Fibroblast of skin of left quadriceps (primary cell): ENCODE measurements around the gene TDP1.
"Not testable (repeated sequence)": the region's sequence is repeated elsewhere in the genome, so short reads cannot be mapped to it uniquely, and the experiment has no call there.

Experiments
- DNase-seq, 2 experiments: peaks; one replicate each; pipeline ENCODE4 v3.0.0-alpha.2; 2013; ENCODE audit warnings: low read depth in 2 of 2

TDP1 gene

DNA sequence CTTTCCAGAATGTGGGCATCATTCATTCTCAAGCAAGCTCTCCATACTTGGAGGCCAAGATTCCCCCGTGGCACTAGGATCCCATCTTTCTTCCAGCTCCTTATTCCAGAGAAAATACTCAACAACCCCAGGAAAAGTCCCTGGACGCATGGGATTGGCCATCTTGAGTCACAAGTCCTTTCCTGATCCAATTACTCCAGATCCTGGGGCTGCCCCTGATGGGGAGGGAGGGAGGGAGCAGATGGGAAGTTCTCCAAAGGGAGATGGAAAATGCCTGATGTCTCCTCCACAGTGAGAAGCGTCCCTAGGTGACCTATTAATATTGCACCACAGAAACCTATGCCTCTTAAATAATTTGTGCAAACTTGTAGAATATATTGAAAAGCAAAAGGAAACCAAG is 93.7 kb downstream of the TDP1 start:
- DNase-seq: no peak

DNA sequence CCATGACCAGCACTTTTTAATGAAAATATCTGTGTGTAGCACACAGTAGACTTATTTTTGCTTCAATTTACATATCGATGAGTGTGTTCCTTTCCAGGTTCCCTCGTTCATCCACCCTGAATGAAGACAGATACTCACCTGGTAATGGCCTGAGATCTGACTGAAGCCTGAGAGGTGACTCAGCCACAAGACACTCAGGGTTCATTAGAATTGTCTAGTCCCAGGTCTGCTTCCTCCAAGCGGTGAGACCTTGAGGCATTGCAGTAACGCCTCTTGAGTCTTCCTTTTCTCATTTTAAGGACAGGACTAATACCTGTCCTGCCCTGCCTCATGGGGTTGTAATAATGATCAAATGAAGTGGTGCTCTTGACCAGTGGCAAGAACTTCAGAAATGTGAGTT is 94.5 kb downstream of the TDP1 start:
- no peak for DNase-seq

DNA sequence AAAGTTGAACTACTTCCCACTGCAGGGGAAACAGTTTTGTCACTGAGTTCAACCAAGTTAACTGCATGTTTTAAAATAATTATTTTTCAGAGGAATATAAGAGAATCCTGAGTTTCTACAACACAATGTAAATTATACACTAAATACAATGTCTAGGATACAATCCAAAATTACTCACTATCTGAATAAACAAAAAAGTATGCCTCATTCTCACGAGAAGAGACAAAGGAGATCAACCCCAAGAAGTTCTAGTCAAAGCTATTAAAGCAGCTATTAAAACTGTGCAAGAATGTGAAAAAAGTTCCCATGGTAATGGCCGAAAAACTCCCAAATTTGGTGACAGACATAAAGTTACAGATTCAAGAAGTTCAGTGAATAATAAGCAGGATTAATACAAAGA is 97.3 kb downstream of the TDP1 start:
- DNase-seq: no peak

DNA sequence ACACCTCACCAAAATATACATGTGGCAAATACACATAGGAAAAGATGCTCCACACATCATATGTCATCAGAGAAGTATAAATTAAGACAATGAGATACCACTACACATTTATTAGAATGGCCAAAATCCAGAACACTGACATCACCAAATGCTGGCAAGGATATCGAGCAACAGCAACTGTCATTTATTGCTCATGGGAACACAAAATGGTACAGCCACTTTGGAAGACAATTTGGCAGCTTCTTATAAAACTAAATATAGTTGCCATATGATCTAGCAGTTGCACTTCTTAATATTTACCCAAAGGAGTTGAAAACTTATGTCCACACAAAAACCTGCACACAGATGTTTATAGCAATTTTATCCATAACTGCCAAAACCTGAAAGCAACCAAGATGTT is 99.1 kb downstream of the TDP1 start:
- no peak for DNase-seq

DNA sequence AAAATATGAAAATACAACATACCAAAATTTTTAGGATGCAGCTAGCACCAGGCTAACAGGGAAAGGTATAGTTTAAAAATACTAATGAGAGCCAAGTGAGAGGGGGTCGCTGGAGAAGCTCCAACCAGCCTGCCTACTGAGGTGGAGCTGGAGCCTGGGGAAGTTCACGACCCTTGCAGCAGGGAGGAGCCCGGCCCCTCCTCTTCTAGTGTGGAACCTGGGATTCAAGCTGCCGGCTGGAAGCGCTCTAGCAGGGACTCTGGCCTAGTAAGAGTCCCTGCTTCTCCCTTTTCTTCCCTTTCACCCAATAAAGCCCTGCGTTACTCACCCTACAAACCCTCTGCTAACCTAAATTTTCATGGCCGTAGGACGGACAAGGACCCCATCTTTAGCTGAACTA is 101.1 kb downstream of the TDP1 start:
- no peak for DNase-seq

DNA sequence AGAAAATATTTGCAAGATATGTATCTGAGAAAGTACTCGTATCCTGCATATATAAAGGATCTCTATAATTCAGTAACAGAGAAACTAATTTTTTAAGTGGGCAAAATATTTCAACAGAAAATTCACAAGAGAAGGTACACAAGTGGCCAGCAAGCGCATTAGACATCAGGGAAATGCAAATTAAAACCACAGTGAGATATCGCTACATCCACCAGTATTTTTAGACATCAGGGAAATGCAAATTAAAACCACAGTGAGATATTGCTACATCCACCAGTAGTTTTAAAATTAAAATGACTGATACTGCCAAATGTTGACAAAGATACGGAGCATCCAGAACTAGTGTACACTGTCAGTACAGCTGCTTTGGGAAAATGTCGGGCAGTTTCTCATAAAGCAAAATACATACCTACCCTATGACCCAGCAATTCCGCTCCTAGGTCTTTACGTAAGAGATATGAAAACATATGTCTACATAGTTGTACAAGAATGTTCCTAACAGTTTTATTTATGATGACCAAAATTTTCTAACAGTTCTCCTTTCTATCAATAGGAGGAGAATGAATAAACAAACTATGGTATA is 103.2 kb downstream of the TDP1 start:
- no peak for DNase-seq

DNA sequence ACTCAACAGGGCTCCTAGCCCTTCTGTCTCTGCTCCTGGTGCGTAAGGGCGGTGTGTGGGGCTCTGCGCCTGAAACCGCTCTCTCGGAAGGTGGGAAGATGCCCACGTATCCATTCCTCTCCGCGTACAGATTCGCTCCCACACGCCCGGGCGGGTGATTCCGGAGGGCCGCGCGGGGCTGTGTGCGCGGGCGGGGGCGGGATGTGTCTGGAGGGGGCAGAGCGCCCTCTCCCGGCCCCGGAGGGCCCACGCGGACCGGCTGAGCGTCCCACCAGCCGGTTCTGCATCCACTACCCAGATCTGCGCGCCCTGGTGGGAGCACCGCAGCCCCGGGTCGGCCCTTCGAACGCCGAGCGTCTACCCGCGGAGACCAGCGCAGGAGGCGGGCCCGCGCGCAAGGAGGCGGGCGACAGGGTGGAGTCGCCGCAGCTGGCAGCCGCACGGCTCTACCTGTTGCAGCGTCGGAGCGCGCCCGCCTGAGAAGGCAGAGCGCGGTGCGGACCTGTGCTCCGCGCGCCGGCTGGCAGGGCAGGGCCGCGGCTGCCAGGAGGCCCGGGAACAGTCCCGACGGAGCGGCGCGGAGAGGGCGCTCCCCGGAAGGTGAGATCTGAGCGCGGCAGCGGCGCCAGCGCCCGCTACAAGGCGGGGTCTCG is 104.7 kb downstream of the TDP1 start:
- no peak for DNase-seq

DNA sequence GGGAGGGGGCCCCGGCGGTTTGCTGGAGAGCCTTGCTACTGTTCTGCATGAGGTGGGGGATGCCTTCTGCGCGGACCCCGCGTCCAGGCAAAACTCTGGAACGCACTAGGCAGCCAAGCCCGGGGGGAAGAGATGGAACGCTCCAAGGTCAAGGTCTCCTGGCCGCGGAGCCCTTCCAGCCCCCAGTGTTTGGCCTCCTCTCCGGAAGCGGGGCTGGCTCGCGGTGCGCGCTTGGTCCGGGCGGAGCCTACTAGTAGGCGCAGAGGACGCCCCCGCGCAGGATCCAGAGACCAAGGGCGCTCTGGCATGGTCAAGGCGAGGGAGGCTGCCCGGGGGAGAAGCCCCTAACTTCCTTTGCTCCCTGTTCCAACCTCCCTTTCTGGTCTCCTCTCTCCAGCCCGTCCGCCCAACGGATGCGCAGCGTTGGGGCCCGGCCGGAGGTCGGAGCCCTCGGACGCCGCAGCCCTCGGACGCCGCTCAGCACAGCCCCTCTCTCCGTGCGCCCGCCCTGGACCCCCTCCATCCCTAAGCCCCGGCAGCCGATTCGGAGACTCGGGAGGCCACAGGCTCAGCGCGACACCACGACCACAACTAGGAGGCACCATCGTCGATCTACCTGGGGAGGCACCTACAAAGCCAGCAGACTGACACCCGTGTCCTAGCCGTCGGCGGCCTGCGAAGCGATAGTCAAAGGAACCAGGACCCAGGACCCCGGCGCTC is 105.4 kb downstream of the TDP1 start:
- DNase-seq: no peak

DNA sequence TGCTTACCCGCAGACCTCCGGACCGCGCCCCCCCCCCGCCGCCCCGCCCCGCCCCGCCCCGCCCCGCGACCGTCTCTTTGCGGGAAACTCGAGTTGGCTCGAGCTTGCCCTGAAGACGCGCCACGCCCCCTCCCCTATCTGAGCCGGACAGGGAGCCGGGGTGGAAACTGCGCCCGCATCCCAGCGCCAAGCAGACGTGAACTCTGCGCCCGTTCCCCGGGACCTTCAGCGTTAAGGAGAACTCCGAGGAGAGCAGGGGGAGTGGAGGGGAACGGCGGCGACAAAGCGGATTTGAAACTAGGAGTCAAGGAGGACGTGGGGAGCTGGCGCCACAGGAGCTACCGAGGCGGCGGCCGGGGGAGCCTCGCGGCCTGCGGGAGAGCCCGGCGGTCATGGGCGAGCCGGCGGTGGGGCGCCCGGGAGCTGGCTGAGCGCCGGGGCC is 106.0 kb downstream of the TDP1 start, which contains the start of gene KCNK13:
Gene KCNK13, plus strand, starts transcription at position 310 of the 442 bp plus-strand sequence. CDS start 212 bp downstream, outside the sequence.
- DNase-seq: no peak

DNA sequence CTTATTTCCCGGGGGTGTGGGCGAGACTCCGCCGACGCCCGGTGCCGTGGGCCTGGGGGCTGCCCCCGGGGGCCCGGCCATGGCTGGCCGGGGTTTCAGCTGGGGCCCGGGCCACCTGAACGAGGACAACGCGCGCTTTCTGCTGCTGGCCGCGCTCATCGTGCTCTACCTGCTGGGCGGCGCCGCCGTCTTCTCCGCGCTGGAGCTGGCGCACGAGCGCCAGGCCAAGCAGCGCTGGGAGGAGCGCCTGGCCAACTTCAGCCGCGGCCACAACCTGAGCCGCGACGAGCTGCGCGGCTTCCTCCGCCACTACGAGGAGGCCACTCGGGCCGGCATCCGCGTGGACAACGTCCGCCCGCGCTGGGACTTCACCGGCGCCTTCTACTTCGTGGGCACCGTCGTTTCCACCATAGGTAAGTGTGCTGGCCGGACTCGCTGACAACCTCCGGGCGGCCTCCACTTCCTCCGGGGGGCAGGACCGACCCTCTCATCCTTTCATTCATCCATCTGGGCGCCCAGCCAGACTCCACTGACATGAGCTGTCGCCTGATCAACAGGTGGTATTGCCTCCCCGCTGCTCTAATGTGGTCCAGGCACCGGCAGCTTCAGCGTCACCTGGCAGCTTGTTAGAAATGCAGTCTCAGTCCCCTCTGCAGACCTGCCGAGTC is 106.5 kb downstream of the TDP1 start:
- no peak for DNase-seq

DNA sequence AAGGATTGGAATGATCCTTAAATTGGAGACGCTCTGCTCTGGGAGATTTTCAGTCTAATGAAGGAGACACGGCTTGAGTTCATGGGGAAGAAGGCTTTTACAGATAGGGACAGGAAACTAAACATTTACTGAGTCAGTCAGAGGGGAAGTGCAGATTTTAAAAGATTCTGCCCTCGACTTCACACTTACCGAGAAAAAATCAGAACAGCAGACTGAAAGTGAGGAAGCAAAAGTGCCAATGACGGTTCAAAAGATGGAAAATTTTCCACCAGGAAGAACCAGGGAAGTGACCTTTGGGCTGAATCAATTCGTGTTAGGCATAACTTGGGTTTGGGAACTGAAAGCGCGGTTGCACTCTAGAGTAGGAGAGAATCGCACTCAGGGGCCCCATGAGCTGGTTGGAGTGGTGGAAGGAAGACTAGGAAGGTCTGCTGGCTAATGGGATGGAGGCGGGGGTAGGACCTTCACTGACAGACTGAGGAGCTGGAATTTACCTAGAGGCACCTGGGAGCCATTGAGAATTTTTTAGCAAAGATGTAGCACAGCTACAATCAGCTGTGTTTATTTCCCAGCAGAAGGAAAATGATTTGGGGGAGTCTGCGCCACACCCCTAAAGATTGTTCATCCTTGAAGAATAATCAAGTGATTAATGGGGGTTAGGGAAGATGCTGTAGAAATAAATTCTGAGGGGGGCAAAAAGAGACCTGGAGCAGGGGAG is 107.3 kb downstream of the TDP1 start:
- no peak for DNase-seq

DNA sequence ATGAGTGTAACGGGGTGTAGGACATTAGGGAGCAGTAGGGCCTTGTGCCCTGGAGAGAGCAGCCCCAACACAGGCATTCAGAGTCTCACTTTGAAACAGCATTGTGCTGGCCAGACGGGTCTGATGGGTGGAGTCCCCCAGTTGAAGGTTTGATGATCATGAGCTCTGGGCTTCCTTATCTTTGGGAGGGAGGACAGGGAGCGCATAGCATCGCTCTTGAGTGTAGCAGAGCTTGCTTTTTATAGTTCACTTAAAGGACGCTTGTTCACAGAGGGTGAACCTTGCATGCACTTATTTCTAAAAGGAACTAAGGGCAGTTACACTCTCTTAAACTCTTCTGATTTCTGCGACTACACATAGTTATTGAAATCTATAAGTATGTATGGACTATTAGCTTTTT is 116.6 kb downstream of the TDP1 start:
- no peak for DNase-seq

DNA sequence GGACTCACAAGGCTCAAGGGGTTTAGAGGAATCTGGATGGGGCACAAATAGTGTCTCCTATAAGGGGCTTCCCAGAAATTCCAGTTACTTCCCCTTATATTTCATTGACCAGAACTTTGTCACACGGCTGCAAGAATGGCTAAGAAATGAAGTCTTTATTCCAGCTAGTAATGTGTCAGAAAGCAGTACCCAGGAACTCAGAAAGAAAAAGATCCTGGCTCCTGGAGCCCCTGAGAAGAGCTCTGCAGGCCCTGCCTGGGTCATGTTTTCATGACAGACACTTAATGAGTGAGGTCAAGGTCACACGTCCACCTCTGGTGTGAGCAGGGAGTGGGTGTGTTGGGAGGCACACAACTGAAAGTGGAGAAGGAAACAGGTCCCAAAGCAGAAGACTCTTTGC is 123.8 kb downstream of the TDP1 start:
- DNase-seq: no peak

DNA sequence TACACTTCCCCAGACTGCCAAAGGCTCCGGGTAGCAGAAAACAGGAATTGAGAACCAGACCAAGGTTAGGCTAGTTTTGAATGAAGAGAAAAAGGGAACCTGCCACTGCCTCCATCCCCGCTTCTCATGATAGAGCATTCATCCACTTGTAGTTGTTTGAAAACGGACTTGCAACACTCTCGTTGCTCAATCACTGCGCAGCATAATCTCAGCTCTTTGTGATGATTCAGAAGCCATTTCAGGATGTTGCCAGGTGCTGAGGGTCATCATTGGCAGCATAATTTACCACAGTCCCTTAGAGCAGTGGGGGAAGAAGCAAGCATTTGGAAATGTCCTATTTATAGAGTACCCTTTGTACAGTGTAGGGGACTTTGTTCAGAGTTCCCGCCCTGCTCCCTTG is 131.7 kb downstream of the TDP1 start:
- no peak for DNase-seq

DNA sequence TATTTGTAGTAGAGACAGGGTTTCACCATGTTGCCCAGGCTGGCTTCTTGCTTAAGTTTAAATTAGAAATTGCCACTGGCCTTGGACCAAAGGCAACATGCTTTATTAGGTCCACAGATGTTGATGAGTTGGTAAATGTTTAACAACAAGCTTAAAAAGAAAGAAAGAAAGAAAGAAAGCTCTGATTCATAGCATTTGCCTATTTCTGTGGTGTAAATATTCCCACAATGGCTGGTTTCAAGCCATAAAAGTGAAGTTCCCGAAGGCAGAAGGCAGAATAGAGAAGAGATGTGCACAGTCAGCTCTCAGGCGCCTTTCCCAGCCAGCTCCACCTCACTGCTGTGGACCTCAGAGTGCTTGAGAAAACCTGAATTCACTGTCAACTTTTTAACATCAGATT is 132.4 kb downstream of the TDP1 start:
- no peak for DNase-seq

DNA sequence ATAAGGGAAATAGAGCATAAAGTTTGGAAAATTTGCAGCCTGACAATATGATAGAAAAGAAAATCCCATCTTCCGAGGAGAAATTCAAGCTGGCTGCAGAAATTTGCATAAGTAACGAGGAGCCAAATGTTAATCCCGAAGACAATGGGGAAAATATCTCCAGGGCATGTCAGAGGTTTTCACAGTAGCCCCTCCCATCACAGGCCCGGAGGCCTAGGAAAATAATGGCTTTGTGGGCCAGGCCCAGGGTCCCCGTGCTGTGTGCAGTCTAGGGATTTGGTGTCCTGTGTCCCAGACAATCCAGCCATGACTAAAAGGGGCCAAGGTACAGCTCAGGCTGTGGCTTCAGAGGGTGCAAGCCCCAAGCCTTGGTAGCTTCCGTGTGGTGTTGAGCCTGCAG is 133.8 kb downstream of the TDP1 start:
- not testable (repeated sequence) for DNase-seq

DNA sequence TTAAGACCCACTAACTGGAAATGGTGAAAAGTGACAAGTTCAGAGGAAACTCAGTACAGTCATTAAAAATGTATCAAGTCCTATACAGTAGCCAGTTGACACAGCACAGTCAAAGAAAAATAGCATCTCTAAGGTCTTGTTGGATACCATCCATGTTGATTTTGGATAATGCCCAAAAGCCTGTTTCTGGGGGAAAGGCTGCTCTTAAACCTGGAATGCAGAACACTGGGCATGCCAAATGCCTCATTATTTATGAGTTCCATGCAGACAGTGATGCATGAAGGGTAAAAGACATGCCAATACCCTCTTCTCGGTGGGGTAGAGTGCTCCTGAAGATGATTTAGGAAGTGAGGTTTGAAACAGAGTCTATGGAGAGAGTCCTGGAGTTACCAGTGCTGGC is 135.7 kb downstream of the TDP1 start:
- peak; percentile 16 to 33 for DNase-seq

DNA sequence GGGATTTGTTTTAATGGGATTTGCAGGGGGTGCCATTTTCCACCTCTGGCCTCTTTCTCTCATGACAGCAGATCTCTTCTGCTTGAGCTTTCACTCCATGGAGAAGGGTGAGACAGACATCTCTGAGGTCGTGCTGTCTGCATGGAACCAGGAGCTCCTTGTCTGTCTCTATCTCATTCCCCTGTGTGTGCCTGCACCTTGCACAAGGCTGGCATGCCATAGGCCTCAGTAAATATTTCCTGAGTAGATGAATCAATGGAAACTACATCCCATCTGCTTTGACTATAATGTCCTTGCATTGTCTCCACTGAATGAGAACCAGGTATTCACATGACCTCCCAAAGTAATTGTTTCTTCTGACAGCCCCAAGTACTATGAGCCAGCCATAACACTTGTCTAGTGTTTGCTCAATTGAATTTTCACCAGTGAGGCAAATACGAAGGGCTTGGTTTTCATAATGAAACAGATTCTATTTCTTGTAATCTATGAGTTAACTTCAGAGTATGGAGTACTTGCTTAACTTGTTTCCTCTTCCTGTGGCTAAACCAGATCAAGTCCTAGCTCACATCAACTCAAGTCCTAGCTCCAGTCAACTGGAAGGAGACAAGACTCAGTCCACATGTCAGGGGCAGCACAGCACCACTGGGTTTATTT is 138.3 kb downstream of the TDP1 start:
- DNase-seq: no peak
